Osteocyte (in vitro differentiated cells): ENCODE data around the gene NR1I2. TPM values are rescaled to one million over a fixed set of nuclear protein-coding genes. Genes with fewer than 3 reads are reported as not detected.
A peak's percentile ranks its signal among the peaks of the same experiment; 100 is the strongest.

Experiments
- DNase-seq: peaks from one replicate; pipeline ENCODE4 v3.0.0; 2021; ENCODE audit warnings: mixed read lengths; ENCODE audit not compliant: unreplicated experiment; ENCODE audit errors: extremely low spot score
- H3K27ac Mint-ChIP-seq: one replicate; pipeline ENCODE4 v1.8.0; 2021; ENCODE audit warnings: mild to moderate bottlenecking, mixed read lengths; ENCODE audit not compliant: unreplicated experiment
- H3K27me3 Mint-ChIP-seq: one replicate; pipeline ENCODE4 v1.8.0; 2021; ENCODE audit warnings: mixed read lengths; ENCODE audit not compliant: unreplicated experiment
- H3K36me3 Mint-ChIP-seq: one replicate; pipeline ENCODE4 v1.8.0; 2021; ENCODE audit warnings: mixed read lengths; ENCODE audit not compliant: unreplicated experiment
- H3K4me1 Mint-ChIP-seq: one replicate; pipeline ENCODE4 v1.8.0; 2021; ENCODE audit warnings: mixed read lengths; ENCODE audit not compliant: unreplicated experiment
- H3K4me3 Mint-ChIP-seq: one replicate; pipeline ENCODE4 v1.8.0; 2021; ENCODE audit warnings: mild to moderate bottlenecking, moderate library complexity, mixed read lengths; ENCODE audit not compliant: unreplicated experiment
- H3K9me3 Mint-ChIP-seq: one replicate; pipeline ENCODE4 v1.8.0; 2021; ENCODE audit warnings: mixed read lengths; ENCODE audit not compliant: unreplicated experiment
- total RNA-seq: library from RNA; stranded (reverse); gene quantifications from 2 replicates; pipeline ENCODE4 v1.2.1, GENCODE V29; 2021
- TF ChIP-seq, protein P1 (sequence below): fragments of 200-600 bp; sonication (generic); IDR thresholded peaks from 2 replicates; pipeline ENCODE4 v1.5.0; 2021; ENCODE audit warnings: antibody characterized with exemption, mild to moderate bottlenecking, moderate library complexity

The NR1I2 gene
- total RNA-seq, 1 donor from 2014 or later = not detected

DNA sequence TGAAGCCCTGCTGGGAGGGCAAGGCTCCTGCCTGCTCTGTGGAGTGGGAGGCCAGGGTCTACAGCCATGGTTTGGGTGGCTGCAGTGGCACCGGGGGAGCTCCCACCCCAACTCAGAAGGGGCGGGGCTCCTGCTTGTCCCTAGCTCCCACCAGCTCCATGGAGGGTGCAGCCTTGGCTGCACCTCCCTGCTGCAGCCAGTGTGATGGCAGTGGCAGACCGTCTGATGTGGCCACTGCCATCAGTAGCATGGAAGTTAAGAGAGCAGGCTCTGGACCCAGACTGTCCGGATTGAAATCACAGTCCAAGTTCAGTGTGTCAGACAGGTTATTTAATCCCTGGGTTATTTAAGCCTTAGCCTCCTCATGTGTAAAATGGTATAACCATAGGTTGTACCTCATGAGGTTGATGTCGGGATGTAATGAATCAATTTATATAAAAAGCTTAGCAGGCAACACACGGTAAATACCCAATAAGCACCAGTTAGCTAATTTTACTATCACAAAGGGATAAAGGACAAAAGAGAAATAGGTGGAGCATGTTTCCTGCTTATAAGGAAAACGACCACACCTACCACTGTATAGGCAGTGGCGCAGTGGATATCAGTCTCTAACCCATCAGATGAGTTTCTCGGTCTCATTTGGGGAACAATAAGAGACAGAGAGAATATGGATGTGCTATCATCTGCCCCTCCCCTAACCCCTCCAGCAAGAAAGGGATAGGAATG is 13.1 kb upstream of the NR1I2 start:
- H3K4me3 Mint-ChIP-seq = no peak overlapping the region

DNA sequence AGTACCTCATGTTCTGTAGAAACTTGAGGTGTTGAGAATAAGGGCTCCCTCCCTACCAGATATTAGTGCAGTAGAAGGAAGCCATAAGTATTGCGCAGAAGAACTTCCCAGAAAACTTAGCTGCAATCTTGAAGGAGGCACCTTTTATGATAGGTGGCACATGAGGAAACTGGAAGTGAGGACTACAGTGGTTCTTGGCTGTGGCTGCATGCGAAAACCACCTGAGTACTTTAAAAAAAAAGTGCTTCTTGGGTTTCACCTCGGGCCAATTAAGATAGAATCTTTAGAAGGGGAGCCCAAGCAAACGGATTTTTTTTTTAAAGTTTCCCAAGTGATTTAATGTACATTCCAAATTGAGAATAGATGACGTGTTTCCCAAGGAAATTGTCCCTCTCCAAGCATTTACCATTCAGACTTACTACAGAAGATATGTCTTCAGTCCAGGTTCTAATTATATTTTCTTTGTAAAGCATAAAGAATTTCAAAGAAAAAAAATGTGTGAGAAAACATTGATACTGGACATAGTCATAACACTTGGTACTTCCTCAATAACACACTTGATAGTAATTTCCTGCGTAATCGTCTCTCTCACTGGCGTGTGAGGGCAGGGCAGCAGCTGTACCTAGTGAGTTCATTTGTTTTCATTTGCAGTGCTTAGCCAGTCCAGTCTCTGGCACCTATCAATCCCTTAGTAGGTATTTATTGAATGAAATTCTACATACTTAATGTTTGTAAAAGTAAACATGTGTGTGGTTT is 12.3 kb upstream of the NR1I2 start:
- no peak overlapping the region for H3K4me3 Mint-ChIP-seq
- DNase-seq = no peak
- H3K27me3 Mint-ChIP-seq = no peaks in the 10 kb centered on the region
- no peaks in the 10 kb centered on the region for H3K9me3 Mint-ChIP-seq
- H3K4me1 Mint-ChIP-seq = peaks cover 20% of the 10 kb centered on the region
- TF ChIP-seq, protein P1, sequence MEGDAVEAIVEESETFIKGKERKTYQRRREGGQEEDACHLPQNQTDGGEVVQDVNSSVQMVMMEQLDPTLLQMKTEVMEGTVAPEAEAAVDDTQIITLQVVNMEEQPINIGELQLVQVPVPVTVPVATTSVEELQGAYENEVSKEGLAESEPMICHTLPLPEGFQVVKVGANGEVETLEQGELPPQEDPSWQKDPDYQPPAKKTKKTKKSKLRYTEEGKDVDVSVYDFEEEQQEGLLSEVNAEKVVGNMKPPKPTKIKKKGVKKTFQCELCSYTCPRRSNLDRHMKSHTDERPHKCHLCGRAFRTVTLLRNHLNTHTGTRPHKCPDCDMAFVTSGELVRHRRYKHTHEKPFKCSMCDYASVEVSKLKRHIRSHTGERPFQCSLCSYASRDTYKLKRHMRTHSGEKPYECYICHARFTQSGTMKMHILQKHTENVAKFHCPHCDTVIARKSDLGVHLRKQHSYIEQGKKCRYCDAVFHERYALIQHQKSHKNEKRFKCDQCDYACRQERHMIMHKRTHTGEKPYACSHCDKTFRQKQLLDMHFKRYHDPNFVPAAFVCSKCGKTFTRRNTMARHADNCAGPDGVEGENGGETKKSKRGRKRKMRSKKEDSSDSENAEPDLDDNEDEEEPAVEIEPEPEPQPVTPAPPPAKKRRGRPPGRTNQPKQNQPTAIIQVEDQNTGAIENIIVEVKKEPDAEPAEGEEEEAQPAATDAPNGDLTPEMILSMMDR = no peak
- H3K36me3 Mint-ChIP-seq = no peaks in the 10 kb centered on the region
- peak overlapping the region; percentile 54 for H3K27ac Mint-ChIP-seq

More for the DNA sequence above, 13.1 kb upstream of the NR1I2 start:
- peak overlapping the region; percentile 54 for H3K27ac Mint-ChIP-seq
- H3K27me3 Mint-ChIP-seq = no peaks in the 10 kb centered on the region
- no peaks in the 10 kb centered on the region for H3K9me3 Mint-ChIP-seq
- DNase-seq = no peak
- TF ChIP-seq, protein P1 = no peak
- H3K36me3 Mint-ChIP-seq = no peaks in the 10 kb centered on the region
- peaks cover 20% of the 10 kb centered on the region for H3K4me1 Mint-ChIP-seq

DNA sequence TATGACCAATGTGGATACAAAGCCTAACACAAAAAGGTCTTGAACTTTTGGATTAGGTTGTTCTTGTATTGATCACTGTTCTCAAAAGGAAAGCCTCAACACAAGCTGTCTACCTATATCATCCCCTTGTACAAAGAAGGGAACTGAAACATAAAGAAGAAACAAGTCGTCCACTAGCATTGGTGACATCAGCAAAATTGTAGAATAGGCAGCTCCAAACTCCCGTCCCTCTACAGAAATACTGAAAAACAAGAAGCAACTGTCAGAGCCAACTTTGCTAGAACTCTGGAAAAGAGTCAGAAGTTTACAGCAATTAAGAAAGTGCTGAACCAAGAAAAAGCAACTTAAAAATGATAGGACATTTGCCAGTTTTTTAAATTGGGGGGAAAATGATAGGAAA is 7.5 kb upstream of the NR1I2 start:
- Mint-ChIP-seq H3K27me3 (no peaks in the 10 kb centered on the region), H3K27ac (no peak overlapping the region), H3K9me3 (peaks cover 12% of the 10 kb centered on the region), H3K4me1 (peaks cover 4% of the 10 kb centered on the region), H3K36me3 (peaks cover 8% of the 10 kb centered on the region), H3K4me3 (no peak overlapping the region)
- DNase-seq = no peak
- TF ChIP-seq, protein P1 = no peak

DNA sequence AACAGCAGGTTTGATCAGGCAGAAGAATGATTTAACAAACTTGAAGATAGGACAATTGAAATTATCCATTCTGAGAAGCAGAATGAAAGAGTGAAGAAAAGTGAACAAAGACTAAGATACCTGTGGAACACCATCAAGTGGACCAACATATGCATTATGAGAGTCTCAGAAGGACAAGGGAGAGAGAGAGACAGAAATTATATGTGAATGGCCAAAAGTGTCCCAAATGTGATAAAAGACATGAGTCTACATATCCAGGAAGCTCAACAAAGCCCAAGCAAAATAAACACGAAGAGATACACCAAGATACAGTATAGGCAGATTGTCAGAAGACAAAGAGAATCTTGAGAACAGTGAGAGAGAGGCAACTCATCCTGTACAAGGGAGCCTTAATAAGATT is 5.6 kb upstream of the NR1I2 start:
- DNase-seq = no peak
- H3K4me1 Mint-ChIP-seq = peaks cover 5% of the 10 kb centered on the region
- no peak overlapping the region for H3K27ac Mint-ChIP-seq
- no peak overlapping the region for H3K4me3 Mint-ChIP-seq
- peaks cover 12% of the 10 kb centered on the region for H3K9me3 Mint-ChIP-seq
- TF ChIP-seq, protein P1 = no peak
- H3K36me3 Mint-ChIP-seq = peaks cover 8% of the 10 kb centered on the region
- no peaks in the 10 kb centered on the region for H3K27me3 Mint-ChIP-seq

GRCh38 chr3:119778176-119778575 is 3.7 kb upstream of the NR1I2 start:
- Mint-ChIP-seq H3K9me3 (peaks cover 12% of the 10 kb centered on the region), H3K36me3 (peaks cover 8% of the 10 kb centered on the region), H3K27me3 (no peaks in the 10 kb centered on the region), H3K4me1 (peaks cover 5% of the 10 kb centered on the region), H3K27ac (no peak overlapping the region), H3K4me3 (no peak overlapping the region)
- DNase-seq = no peak
- TF ChIP-seq, protein P1 = no peak
